ENCODE results near the gene PTPRM.

Gene PTPRM

DNA sequence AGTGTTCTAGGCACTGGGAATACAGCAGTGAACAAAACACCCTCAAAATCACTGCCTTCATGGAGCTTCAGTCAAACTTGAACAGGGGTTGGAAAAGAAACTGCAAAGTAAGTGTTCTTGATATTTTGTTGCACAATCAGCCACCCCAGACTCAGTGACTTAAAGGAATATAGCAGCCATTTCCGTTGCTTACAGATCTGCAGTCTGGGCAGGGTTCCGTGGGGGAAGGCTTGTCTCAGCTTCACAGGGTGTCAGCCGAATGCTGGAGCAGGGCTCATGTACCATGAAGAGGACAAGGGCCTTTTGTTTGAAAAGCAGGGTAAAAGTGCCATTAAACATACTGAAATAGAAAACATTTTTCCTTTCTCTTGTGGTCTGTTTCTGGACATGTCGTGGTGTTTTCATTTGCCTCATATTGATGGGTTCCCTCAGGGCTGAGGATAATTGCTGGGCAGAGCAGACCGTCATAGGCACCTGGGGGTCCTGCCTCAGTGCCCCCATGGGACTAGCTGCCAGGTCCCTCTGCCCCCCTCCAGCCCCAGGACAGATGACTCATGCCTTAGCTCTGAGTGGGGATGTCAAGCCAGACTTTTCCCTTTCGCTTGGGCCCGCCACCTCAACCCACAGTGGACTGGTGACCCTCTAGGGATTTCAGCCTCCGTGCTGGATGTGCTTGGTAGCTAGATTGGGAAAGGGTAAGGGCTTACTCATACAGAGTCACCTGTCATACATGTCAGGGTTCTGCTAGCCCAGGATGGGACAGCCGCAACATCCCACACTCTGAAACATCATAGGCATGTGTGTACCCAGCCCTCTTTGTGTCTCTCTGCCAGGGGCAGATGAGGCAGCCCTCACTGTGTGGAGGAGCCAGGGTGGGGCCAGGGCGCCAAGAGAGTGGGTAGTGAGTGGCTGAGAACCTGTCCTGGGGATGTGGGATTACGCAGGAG is 96.5 kb downstream of the PTPRM start:
- in situ Hi-C loops (cut with MboI; ENCODE audit: low sequenced_read_pairs) = no loop called here

DNA sequence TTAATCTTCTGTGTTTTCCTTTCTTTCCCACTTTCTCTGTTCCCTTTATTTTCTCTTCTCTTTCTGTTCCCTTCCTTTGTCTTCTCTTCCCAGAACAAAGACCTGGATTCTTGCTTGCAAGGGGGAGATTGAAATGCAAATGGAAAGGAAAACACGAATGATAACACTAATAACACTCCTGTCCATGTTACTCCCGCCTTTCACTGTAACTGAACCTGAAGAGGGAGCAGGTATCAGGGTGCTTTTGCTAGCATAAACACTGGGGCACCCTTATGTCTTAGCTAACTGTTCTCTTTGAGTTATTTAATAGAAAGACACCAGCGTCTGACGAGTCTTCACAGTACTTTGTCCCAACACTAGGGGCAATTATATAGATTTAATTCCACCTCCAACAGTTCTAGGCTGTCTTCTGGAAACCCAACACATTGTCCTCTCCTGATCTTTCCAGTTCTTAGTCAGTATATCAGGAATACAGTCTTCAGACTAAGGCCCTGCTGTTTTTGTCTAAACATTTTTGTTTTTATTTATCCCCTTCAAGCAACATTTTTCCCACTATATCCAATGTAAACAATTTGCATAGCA is 99.2 kb downstream of the PTPRM start:
- in situ Hi-C loops (cut with MboI; ENCODE audit: low sequenced_read_pairs) = no loop called here

DNA sequence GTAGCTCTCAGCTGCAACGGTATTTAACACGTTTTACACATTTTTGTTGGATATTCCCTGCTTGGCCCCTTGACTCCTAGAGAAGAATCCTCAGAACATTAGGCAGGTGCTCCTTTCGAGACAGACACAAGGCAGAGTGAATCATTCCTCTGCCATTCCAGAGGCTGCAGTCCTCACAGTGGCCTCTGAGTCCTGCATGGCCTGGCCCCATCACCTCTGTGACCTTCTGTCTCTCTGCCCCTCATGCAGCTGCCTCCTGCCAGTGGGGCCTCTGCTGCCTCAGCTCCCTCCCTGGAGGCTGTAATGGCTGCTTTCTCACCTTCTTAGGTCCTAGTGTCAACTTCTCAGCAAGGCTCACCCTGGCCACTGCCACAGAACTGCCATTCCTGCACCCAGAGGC is 101.3 kb downstream of the PTPRM start:
- in situ Hi-C loops (cut with MboI; ENCODE audit: low sequenced_read_pairs) = no loop called here

DNA sequence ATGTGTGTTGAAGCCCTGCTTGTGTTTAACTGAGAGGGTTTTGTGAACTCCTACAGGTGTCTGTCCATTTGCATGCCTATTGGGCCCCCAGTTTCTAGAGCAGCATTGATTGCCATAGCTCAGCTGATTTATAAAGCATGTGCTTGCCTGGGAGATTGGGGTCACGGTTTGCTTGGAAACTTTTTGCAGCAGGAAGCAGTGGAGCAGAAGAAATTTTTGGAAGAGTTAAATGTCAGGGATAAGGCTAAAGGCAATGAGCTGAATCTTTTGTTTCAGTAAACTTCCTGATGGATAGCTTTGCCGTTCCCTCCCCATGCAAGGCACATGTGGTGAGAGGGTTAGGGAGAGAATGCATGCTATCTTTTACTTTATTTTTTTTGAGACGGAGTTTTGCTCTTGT is 102.2 kb downstream of the PTPRM start:
- in situ Hi-C loops (cut with MboI; ENCODE audit: low sequenced_read_pairs) = no loop called here

DNA sequence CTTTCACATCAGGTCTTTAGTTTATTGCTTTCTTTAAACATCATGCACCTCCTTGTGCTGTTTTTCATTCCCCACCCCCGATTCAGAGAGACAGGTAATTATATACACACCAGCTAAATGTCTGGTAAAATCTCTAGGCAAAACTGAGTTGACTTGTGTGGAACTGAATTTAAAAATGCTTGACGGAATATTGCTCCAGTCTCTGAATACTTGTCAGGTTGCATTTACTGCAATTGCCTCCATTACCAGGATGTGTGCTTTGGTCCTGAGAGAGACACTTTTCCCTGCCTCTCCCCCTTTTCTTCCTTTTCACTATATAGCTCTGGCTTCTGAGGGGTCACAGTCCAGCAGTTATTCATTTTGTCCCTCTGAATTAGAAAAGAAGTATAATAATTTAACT is 104.0 kb downstream of the PTPRM start:
- in situ Hi-C loops (cut with MboI; ENCODE audit: low sequenced_read_pairs) = no loop called here

DNA sequence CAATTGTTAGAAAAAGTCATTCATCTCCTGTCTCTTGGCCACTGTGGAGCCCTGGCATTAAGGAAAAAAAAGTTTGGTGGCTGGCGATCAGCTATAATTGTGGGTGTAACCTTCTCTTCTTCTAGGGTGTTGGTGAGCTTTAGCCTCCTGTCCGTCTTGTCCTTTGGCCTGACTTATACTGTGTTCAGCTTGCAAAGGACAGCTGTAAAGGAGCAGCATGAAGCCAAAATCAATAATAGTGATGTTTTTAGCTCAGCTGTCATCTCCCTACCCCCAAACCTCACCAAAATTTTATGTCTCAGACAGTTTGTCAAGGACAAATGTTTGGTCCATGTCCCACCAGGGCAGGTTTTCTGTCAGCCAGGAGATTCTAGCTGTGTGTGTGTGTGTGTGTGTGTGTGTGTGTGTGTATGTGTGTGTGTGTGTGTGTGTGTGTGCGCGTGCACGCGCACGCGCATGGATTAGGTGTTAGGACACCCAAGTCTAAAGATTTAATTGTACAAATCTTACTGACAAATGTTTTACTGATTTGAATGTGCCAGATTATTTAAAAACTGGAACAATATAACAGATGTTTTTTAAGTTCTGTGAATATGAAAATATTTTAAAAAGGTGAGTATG is 109.2 kb downstream of the PTPRM start:
- in situ Hi-C loops (cut with MboI; ENCODE audit: low sequenced_read_pairs) = no loop called here

DNA sequence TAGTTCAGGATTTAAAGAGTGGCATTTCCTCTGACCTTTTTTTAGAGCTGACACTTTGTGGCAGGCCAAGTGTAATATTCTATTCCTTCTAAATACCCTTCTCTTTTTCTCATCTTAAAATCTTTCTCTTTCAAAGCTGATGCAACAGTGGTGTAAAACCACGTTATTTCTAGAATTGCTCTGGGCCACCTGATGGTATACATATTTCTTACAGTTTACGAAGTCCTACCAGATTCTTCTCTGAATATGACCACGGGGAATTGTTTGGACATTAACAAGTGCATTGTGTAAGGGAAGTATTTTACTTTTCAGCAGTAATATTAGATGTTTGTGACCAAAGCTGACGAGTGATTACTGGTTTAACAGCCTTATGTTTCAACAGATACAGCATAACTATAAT is 109.9 kb downstream of the PTPRM start:
- in situ Hi-C loops (cut with MboI; ENCODE audit: low sequenced_read_pairs) = no loop called here

DNA sequence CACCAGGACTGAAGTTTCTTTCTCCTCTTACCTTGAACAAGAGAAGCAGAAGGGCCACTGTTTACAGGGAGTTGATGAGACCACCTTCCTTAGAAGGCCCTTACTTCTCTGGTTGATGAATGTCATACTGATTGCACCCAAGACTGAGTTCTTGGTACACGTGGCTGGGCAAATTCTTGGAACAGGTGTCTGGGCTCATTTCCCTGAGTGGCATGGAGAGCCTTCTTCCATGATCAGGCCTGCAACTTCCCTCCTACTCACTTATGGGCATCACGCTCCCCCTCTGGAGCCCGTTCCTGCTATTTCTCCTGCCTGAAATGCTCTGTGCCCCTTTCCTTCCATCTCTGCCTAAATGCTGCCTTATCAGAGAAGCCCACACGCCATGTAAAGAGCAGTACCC is 110.3 kb downstream of the PTPRM start:
- in situ Hi-C loops (cut with MboI; ENCODE audit: low sequenced_read_pairs) = no loop called here

DNA sequence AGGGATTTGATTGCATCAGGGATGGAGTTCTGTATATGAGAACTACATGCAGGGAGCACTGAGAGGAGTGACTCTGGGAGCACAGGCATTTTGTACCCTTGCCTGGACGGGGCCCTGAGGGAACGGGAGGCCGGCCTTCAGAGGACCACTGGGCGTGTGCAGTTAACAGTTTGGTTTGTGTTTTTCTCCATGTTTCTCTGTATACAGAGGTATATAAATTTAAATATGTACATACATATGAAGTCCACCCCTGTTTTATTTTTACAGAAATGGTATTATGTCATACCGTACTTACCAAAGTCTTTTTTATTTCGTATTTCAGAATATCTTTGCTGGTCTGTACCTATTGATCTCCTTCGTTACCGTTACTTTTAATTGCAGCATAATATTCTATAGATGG is 111.3 kb downstream of the PTPRM start:
- in situ Hi-C loops (cut with MboI; ENCODE audit: low sequenced_read_pairs) = no loop called here

DNA sequence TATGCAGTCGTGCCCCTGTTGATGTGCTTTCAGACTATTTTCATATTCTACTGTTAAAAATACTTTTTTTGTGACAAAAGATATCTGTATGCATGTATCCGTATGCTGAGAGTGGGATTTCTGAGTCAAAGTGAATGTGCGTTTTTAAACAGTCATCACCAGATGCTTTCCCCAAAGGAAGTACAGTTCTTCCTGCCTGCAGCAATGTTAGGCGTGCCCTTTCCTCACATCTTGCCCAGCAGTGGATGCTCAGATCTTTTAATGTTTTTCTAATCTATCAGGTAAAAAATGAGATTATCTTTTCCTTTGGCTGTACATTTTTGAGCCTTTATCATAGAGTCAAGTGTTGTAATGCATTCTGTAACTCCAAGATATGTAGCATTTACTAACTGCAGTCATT is 111.7 kb downstream of the PTPRM start:
- in situ Hi-C loops (cut with MboI; ENCODE audit: low sequenced_read_pairs) = no loop called here

DNA sequence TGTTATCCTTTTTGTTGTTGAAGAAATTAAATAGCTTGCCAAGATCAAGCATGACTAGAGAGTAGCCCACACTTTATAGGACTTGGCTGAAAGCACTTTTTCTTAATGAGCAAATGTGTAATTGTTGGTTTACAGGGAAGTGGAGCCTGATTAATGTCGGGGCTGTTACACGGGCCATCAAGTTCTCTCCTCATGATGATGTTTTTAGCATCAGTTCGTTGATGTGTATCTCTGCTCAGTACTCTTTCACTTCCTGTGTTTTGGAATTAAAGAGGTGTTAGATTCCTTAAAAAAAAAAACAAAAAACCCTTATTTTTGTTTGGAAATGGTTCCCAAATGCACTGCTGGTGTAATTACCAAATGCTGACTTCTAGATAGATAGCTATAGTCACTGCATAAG is 114.2 kb downstream of the PTPRM start:
- in situ Hi-C loops (cut with MboI; ENCODE audit: low sequenced_read_pairs) = no loop called here

DNA sequence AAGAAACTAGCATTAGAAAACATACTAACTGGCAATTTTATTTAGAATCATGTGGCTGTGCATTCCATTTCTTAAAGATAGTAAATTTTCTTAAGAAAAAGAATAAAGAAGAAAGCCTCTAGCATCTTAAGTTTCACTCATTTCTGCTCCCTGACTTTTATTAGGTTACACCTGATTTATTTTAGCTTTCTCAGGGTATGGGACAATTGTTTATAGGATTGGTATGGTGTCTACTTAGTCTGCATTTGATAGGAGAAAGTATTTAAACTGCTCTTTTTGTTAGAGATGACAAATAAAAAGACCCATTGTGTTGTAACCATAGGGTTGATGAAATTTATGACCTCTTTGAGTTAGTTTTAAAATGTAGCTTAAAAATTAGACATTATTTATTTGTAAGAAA is 115.2 kb downstream of the PTPRM start:
- in situ Hi-C loops (cut with MboI; ENCODE audit: low sequenced_read_pairs) = no loop called here

DNA sequence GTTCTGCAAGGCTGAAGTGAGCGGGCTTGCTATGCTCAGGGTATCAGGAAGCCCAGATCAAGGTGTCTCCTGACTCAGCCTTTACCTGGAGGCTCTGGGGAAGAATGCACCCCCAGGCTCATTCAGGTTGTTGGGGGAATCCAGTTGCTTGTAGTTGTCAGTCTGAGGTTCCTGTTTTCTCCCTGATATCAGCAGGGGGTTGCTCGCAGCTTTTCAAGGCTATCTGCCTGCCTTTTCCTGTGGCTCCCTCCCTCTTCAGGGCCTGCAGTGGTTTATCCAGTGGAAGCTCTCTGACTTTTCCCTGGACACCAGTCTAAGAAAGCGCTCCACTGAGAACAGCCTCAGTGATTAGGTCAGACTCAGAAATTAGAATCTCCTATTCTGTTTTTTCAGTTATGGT is 116.6 kb downstream of the PTPRM start:
- in situ Hi-C loops (cut with MboI; ENCODE audit: low sequenced_read_pairs) = no loop called here

DNA sequence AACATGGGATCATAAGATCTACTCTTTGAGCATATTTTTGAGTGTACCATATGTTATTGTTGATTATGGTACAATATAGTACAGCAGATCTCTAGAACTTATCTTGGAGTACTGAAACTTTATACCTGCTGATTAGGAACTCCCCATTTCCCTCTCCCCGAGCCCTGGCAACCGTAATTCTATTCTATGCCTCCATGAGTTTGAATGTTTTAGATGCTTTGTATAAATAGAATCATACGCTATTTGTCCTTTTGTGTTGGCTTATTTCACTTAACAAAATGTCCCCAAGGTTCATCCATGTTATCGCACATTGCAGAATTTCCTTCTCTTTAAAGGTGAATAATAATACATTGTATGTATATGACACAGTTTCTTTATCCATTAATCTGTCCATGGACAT is 117.2 kb downstream of the PTPRM start:
- in situ Hi-C loops (cut with MboI; ENCODE audit: low sequenced_read_pairs) = no loop called here

DNA sequence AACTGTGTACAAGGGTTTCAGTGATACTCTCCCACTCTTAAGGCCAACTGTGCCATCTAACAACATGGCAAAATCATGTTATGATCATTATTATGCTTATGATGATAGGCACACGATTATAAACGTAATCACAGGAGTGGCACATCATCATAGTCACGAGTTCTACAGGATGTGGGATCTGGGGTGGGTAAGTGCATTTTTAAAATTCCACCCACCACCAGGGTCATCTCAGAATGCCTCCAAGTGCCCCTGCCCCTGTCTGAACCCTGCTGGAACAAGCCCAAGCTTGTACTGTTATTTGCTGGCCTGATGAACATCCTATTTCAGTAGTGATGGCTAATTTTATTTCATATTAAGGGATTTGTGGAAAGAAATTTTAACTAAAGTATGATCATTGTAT is 117.8 kb downstream of the PTPRM start:
- in situ Hi-C loops (cut with MboI; ENCODE audit: low sequenced_read_pairs) = no loop called here

DNA sequence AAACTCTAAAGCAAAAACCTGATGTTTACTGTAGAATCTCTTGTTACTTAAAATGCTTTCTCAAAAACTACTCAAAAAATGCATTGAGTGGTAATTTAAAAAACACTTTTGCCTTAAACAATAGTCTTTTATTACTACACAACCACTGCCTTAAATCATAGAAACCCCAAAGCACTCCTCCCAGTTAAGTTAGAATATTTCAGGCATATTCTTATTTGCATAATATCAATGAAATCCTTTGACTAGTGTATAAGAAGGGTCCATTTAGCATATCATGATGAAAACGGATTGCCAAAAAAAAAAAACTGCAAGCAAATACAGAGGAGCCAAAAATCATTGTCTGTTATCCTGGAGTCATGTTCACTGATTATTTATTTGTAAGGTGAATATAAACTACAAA is 119.2 kb downstream of the PTPRM start:
- in situ Hi-C loops (cut with MboI; ENCODE audit: low sequenced_read_pairs) = no loop called here

DNA sequence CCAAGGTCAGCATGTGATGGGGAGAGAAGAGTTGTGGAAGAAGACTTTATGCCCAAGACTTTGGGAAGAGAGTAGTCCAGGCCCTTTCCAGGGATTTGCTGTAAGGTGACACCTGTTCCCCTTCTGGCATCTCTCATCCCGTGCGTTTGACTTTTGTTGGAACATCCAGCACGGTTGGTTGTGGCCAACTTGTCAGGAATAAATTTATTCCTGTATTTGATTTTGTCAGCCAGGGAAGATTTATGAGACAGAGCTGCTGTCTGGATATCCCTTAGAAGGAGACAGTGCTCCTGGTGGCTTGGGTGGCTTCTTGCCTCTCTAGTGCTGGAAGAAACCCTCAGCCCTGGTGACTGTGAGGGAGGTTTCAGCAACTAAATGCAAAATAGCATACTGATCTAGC is 121.5 kb downstream of the PTPRM start:
- in situ Hi-C loops (cut with MboI; ENCODE audit: low sequenced_read_pairs) = no loop called here

DNA sequence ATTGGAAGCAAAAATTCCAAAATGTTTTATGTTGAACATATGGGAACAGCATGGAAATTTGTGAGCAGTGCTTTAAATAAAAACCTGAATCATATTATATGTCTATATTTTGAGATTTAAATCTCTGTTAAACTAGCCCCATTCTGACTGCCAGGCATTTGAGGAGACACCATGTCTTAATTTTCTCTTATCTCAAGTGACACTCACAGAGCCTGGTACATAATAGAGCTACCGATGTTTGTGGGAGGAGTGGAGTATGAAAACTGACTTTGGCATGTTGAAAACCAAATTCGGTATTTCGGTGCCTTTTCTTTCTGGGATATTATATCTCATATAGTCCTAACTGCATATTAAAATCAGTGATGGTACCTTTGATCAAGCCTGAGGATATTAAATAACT is 124.1 kb downstream of the PTPRM start:
- in situ Hi-C loops (cut with MboI; ENCODE audit: low sequenced_read_pairs) = no loop called here

DNA sequence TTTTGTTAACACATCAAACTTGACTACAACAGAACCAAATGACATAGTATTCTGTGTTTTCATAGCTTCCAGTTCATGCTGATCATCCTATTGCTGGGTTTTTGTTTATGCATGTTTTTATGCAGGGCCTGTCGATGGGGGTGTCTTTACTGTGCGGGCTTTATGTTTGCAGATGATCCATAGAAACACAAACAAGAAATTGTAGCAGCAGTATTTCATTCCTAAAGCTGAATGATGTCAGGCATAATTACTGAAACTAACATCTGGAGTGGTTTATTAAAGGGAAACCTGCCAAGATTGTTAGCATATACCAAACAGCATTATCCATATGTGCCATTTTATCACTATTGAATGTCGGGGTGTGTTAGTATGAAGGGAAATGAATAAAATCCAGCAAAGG is 129.7 kb downstream of the PTPRM start:
- in situ Hi-C loops (cut with MboI; ENCODE audit: low sequenced_read_pairs) = no loop called here

DNA sequence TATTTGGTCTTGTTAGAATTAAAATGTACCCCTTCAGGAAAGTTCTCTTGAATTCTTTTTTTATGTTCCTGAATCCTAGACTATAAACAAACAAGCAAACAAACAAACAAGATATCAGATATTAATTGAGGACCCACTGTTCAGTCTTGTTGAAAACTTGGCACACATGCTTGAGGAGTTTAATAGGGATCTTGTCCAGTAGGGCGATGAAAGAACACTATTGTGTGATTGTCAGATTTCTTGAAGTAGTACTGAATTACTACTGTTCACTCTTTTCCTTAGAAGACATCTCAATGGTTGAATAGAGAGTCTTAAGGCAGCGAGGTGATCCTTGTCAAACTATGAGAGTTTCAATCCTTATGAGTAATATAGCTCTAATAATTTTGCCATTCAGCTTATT is 130.2 kb downstream of the PTPRM start:
- in situ Hi-C loops (cut with MboI; ENCODE audit: low sequenced_read_pairs) = no loop called here

DNA sequence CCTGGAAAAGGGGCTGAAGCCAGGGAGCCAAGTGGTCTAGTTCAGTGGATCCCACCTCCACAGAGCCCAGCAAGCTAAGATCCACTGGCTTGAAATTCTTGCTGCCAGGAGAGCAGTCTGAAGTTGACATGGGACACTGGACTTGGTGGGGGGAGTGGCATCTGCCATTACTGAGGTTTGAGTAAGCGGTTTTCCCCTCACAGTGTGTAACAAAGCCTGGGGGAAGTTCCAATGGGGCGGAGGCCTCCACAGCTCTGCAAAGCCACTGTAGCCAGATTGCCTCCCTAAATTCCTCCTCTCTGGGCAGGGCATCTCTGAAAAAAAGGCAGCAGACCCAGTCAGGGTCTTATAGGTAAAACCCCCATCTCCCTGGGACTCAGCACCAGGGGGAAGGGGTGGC is 144.4 kb downstream of the PTPRM start:
- in situ Hi-C loops (cut with MboI; ENCODE audit: low sequenced_read_pairs) = no loop called here

DNA sequence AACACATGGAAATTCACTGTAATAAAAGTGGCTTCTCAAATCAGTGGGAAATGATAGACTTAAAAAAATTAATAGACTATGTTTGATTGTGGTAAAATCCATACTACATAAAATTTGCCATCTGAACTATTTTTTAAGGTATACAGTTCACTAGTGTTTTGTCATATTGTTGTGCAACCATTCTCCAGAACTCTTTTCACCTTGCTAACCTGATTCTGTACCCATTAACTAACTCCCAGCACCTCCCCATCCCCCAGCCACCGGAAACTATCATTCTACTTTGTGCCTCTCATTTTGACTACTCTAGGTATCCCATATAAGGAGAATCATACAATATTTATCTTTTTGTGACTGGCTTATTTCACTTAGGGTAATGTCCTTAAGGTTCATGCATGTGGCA is 153.3 kb downstream of the PTPRM start:
- in situ Hi-C loops (cut with MboI; ENCODE audit: low sequenced_read_pairs) = no loop called here

Data from HL-60/S4 (cell line).